Measurements from ENCODE around the gene CCDC170.
"Not testable (repeated sequence)": the region's sequence is repeated elsewhere in the genome, so short reads cannot be mapped to it uniquely, and the experiment has no call there.

The CCDC170 gene

GRCh38 chr6:151494235-151494935 lies 568 bp downstream of the CCDC170 start:
- DNase-seq: peak; percentile 40

GRCh38 chr6:151494936-151495320 lies 1.1 kb downstream of the CCDC170 start:
- no peak for DNase-seq

- DNase-seq: no peak
Observed at GRCh38 chr6:151495380-151495779, 1.6 kb downstream of the CCDC170 start.

GRCh38 chr6:151497905-151498304 lies 4.1 kb downstream of the CCDC170 start:
- DNase-seq: no peak

GRCh38 chr6:151498327-151498726 lies 4.5 kb downstream of the CCDC170 start:
- DNase-seq: no peak

GRCh38 chr6:151499551-151499950 lies 5.7 kb downstream of the CCDC170 start:
- DNase-seq: no peak

- no peak for DNase-seq
Observed at GRCh38 chr6:151501511-151502136, 7.8 kb downstream of the CCDC170 start.

GRCh38 chr6:151502499-151502898 lies 8.7 kb downstream of the CCDC170 start:
- no peak for DNase-seq

- DNase-seq: no peak
Observed at GRCh38 chr6:151506761-151507160, 12.9 kb downstream of the CCDC170 start.

- DNase-seq: no peak
Observed at GRCh38 chr6:151509048-151509447, 15.2 kb downstream of the CCDC170 start.

- no peak for DNase-seq
Observed at GRCh38 chr6:151512481-151512880, 18.7 kb downstream of the CCDC170 start.

GRCh38 chr6:151514000-151514730 lies 20.3 kb downstream of the CCDC170 start:
- DNase-seq: no peak

GRCh38 chr6:151518992-151519391 lies 25.2 kb downstream of the CCDC170 start:
- DNase-seq: not testable (repeated sequence)

- no peak for DNase-seq
Observed at GRCh38 chr6:151523034-151523433, 29.2 kb downstream of the CCDC170 start.

- DNase-seq: no peak
Observed at GRCh38 chr6:151524059-151524458, 30.2 kb downstream of the CCDC170 start.

- no peak for DNase-seq
Observed at GRCh38 chr6:151534576-151534975, 40.8 kb downstream of the CCDC170 start.

GRCh38 chr6:151535476-151536187 lies 41.8 kb downstream of the CCDC170 start:
- no peak for DNase-seq

GRCh38 chr6:151536188-151536479 lies 42.3 kb downstream of the CCDC170 start:
- DNase-seq: no peak

- DNase-seq: no peak
Observed at GRCh38 chr6:151537556-151537955, 43.7 kb downstream of the CCDC170 start.

- no peak for DNase-seq
Observed at GRCh38 chr6:151539506-151540268, 45.9 kb downstream of the CCDC170 start.

- no peak for DNase-seq
Observed at GRCh38 chr6:151544453-151544852, 50.6 kb downstream of the CCDC170 start.

GRCh38 chr6:151544884-151545283 lies 51.1 kb downstream of the CCDC170 start:
- not testable (repeated sequence) for DNase-seq

All from CD4-positive, alpha-beta T cell treated with Interleukin-15 for 1 hour (primary cell).